IPS-NIHi7 (cell line): ENCODE results near the gene HBD.
"Not testable (repeated sequence)": the region's sequence is repeated elsewhere in the genome, so short reads cannot be mapped to it uniquely, and the experiment has no call there.

ENCODE experiments used
- DNase-seq: peaks from one replicate; pipeline ENCODE4 v3.0.0; 2012; ENCODE audit warnings: mixed read lengths; ENCODE audit errors: extremely low spot score

Gene HBD

GRCh38 chr11:5234381-5234834 is at the start of gene HBD:
TSS of gene HBD (minus strand) at chr11:5234483. CDS start at chr11:5234433, 50 bp downstream.
- no peak for DNase-seq

DNA sequence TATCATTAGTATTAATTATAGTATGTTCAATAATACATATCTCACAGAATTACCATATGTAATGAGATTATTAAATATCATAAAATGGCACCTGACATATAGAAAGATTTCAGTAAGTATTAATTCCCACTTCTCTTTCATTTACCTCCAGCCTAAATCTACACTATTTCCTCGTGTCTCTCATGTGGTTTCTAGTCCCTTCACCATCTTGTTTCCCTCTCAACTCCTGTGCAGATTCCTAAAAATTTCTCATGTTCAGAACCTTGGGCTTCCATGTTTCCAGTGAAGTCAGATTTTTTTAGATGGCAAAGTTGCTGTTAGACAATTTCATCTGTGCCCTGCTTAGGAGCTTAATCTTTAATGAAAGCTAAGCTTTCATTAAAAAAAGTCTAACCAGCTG is 49.6 kb upstream of the HBD start:
- no peak for DNase-seq

DNA sequence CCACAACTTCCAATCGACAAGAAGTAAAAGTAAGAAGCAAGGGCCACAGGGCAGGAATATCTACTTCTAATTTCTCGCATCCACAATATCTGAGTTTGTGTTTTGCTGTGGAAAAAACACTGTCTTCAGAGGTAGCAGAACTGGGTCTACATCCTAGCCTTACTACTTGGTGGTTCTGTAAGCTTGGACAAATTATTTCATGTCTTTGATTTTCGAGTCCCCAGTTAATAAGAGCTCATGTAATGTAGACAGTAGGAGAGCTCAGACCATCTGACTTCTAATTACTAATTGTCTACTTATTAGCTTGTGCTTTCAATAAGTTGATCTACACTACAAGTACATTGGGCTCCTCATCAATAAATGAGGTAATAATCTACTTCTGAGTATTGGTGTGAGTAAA is 48.8 kb upstream of the HBD start:
- DNase-seq = no peak

GRCh38 chr11:5282628-5283027 is 48.3 kb upstream of the HBD start:
- DNase-seq = no peak

- no peak for DNase-seq
These were observed 47.3 kb upstream of the HBD start for GRCh38 chr11:5281596-5281995.

DNA sequence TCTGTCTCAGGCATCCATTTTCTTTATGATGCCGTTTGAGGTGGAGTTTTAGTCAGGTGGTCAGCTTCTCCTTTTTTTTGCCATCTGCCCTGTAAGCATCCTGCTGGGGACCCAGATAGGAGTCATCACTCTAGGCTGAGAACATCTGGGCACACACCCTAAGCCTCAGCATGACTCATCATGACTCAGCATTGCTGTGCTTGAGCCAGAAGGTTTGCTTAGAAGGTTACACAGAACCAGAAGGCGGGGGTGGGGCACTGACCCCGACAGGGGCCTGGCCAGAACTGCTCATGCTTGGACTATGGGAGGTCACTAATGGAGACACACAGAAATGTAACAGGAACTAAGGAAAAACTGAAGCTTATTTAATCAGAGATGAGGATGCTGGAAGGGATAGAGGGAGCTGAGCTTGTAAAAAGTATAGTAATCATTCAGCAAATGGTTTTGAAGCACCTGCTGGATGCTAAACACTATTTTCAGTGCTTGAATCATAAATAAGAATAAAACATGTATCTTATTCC is 46.4 kb upstream of the HBD start:
- peak; percentile 70 for DNase-seq

DNA sequence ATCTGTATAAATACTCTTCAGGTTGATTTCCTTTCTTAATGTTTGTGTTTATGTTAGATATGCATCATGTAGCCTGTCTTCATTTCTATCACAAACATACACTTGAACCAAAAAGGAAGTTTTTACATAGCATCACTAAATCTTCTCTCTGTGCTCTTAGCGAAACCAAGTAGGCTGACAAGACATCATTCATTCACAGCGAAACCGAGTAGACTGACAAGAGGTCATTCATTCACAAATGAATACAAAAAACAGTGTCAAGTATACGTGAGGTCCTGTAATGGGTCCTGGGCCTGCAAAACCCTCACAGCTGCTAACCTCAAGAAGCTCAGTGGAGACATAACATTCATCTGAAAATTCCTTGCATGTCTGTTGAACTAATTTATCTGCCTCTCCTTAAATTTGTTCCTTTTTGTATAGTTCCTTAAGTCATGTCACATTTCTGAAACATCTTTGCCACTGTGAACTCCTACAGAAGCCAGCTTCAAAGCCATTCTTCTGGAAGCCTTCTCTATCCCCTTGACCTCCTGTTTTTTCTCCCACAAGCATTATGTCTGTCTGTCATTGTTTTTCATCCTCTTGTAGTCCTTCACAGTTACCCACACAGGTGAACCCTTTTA is 45.3 kb upstream of the HBD start:
- DNase-seq = no peak

DNA sequence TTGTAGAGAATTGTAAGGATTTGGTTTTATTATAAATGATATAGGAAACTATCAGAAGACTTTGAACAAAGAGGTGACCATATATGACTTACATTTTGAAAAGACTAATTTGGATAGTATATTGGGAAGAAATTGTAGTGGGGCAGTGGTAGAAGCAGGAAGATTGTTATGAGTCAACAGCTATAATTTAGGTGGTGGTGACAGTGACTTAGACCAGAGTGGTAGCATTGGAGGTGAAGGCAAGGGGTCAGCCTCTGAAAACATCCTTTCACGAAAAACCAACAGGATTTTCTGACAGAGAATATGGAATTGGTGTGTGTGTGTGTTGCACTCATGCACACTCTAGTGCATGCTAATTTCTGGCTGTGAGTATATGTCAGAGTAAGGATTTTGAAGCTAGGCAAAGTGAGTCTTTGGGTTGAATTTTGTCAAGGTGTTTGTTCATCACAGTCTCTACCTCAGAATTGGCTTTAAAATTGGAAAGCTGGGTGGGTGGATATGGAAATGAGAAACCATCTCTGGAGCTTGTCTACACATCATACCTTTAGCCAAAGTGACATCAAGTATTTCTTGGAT is 43.6 kb upstream of the HBD start:
- DNase-seq = no peak

GRCh38 chr11:5276697-5277096 is 42.4 kb upstream of the HBD start:
- DNase-seq = no peak

DNA sequence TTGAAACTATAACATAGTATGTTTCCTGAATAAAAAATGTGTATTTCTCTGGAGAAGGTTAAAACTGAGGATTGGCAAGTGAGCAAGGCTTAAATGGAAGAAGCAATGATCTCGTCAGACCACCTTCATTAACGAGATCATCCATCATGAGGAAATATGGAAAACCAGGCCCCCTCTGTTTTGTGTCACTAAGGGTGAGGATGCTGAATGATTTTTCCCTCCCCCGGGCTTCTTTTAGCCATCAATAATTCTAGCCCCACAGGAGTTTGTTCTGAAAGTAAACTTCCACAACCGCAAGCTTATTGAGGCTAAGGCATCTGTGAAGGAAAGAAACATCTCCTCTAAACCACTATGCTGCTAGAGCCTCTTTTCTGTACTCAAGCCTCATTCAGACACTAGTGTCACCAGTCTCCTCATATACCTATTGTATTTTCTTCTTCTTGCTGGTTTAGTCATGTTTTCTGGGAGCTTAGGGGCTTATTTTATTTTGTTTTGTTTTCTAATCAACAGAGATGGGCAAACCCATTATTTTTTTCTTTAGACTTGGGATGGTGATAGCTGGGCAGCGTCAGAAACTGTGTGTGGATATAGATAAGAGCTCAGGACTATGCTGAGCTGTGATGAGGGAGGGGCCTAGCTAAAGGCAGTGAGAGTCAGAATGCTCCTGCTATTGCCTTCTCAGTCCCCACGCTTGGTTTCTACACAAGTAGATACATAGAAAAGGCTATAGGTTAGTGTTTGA is 41.3 kb upstream of the HBD start:
- no peak for DNase-seq

DNA sequence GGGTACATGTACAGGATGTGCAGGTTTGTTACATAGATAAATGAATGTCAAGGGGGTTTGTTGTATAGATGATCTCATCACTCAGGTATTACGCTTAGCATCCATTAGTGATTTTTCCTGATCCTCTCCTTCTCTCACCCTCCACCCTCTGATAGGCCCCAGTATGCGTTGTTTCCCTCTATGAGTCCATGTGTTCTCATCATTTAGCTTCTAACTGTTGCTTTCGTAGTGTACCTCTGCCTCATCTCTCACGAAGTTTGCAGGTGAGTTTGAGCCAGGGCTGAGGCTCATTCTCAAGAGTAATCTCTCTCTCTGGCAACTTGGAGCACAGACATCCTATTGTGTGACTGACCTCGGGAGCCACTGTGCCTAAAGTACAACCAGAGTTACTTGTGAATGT is 40.1 kb upstream of the HBD start:
- no peak for DNase-seq

DNA sequence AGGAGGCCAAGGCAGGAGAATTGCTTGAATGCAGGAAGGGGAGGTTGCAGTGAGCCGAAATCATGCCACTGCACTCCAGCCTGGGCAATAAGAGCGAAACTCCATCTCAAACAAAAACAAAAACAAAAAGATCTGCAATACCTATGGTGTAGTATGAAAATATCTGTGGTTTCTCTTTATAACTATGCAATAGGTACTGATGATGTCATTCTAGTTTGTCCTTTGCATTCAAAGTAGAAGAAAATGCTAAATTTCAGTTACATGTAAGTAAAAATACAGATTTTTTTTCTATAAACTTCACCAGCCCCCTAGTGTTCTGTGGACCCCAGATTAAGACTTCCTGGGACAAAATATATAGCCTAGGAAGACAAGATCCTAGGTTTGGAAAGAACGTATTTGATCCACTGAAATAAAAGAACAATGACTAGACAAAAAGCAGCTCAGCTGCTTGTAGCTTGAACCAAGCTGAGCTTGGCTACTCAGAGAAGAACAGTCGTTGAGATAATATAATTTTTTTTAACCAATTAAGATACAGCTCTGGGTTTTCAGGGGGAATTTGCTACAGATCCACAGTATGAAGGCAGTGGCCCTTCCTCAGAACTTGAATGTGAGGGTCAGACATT is 38.2 kb upstream of the HBD start:
- DNase-seq = no peak

- no peak for DNase-seq
These were observed 35.4 kb upstream of the HBD start, which contains the start of gene HBE1 for GRCh38 chr11:5269715-5270147. TSS of gene HBE1 (minus strand) at chr11:5269945. CDS start at chr11:5269890, 55 bp downstream.

- no peak for DNase-seq
These were observed 32.8 kb upstream of the HBD start for GRCh38 chr11:5267033-5267563.

DNA sequence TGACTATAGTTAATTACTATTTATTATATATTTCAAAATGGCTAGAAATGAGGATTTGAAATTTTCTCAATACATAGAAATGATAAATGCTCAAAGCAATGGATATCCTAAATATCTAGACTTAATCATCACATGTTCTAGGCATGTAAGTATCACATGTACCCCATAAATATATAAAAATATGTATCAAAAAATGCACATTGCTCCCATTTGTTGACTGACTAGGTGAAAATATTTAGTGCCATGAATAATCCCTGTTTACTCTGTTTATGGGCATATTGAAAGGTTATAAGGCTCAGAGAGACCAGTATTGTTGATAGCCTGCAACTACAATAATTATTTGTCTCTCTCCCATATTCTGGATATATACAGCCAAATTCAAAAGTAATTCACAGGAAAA is 32.3 kb upstream of the HBD start:
- DNase-seq = no peak

GRCh38 chr11:5265832-5266231 is 31.5 kb upstream of the HBD start:
- DNase-seq = no peak

DNA sequence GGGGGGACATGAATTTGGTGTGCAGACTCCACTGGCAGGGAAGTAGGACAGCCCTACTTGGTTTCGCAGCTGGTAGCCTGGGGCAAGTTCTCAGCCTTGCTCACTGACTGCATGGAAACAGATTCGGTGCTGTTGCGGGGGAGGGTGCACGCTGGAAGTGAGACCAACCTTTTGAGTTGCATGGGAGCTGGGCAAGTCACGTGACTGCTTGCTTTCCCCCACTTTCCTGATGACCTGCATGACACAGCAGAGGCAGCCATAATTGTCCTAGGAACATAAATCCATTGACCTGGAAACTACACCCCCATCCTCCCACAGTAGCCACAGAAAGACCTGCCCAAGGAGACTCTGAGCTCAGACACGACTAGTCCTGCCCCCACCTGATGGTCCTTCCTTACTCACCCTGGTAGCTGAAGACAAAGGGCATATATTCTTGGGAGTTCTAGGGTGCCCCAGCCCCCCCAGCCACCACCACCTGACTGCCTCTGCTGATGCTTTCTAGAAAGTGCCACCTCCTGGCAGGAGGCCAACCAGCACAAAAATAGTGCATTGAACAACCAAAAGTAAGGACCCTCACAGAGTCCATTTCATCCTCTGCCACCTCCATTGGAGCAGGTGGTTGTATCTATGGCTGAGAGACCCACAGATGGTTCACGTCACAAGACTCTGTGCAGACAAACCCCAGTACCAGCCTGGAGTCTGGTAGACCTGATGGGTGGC is 24.4 kb upstream of the HBD start:
- peak; percentile 22 for DNase-seq

DNA sequence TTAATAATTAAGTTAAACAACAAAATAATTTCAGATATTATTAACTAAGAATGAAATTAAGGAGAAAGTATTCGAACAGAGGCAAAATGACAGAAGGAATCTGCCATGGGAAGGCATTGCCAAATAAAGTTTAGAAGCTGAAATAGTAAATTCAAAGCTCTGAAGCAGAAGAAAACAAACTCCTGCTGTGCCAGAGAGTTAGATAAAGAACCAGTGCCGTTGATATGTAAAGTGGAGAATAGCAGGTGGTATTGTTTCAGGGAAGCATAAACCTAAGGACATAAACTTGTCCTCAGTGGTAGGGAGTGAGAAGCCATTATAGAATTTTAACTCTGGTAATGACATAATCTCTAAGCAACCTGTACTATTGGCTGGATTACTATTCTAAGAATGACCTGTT is 23.0 kb upstream of the HBD start:
- peak; percentile 41 for DNase-seq

DNA sequence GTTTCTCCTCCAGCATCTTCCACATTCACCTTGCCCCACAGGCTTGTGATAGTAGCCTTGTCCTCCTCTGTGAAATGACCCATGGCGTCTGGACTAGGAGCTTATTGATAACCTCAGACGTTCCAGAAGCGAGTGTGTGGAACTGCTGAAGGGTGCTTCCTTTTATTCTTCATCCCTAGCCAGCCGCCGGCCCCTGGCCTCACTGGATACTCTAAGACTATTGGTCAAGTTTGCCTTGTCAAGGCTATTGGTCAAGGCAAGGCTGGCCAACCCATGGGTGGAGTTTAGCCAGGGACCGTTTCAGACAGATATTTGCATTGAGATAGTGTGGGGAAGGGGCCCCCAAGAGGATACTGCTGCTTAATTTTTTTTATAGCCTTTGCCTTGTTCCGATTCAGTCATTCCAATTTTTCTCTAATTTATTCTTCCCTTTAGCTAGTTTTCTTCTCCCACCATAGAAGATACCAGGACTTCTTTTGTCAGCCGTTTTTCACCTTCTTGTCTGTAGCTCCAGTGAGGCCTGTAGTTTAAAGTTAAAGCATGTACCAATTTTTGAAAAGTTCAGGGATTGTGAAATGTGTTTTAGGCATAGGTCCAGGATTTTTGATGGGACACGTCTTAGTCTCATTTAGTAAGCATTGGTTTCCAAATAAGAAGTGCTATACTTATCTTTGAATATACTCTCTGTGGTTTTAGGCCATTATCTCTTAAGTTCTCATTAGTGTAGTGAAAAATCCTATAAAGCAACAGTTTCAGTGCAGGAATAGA is 20.5 kb upstream of the HBD start, which contains the start of gene HBG2:
HBG2 (minus strand) TSS at position 136 of the 768 bp plus-strand sequence; CDS start at position 83, 53 bp downstream.
- not testable (repeated sequence) for DNase-seq

- not testable (repeated sequence) for DNase-seq
These were observed 19.7 kb upstream of the HBD start for GRCh38 chr11:5254023-5254422.
